ENCODE data around the gene PODXL2.

Gene PODXL2

DNA sequence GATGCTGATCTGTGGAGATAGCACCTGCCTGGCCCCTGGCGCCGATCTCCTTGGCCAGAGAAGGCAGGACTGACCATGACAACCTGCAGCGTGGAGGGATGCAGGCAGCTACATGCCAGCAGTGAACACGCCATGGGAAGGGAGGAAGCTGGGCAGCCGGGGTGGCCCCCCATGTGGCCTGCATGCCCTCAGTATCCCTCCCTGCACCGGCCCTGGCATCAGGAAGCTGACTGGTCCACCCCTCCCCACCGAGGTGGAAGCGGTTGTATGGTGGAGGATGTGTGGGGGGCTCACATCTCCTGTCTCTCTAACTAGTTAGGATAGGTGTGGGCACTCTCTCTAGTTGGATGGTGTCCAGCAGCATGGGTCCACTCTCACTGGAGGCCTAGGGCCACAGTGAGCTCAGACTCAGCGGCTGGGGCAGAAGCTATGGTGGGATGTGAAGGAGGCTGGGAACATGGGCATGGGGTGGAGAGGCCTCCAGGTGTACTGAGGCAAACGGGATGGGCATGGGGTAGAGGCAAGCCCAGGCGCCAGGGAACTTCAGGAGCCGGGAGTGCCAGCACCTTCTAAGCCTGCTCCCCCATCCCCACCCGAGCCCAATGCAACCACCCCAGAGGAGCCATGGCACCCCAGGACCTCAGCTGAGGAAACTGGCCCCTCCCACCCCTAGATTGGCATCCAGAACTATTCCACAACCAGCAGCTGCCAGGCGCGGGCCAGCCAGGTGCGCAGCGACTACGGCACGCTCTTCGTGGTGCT is 42.0 kb downstream of the PODXL2 start:
- Histone ChIP-seq H3K23ac (ENCODE audit: low read length) (no peak overlapping the region), H3K4me1 (ENCODE audit: control insufficient read depth in 1 of 2, insufficient read depth in 2 of 2, low read length in 2 of 2) (peaks cover 3 to 10% of the 10 kb centered on the region in 2 experiments), H3K9ac (ENCODE audit: low read length) (no peak overlapping the region), H3K4me2 (ENCODE audit: low read length) (no peak overlapping the region), H3K14ac (ENCODE audit: low read length) (no peak overlapping the region), H3K27me3 (ENCODE audit: insufficient read depth, low read length) (no peaks in the 10 kb centered on the region), H2BK5ac (ENCODE audit: low read depth, low read length, poor library complexity) (no peak overlapping the region), H3K9me3 (ENCODE audit: insufficient read depth, low read depth, low read length) (no peaks in the 10 kb centered on the region), H2AK5ac (ENCODE audit: low read length) (no peak overlapping the region), H3K27ac (ENCODE audit: low read depth, low read length) (no peak overlapping the region), H2AFZ (ENCODE audit: insufficient read depth, low read length, poor library complexity) (no peak overlapping the region), H4K91ac (ENCODE audit: low read depth, low read length) (no peak overlapping the region), H4K8ac (ENCODE audit: low read depth, low read length) (no peak overlapping the region), H2BK120ac (ENCODE audit: insufficient read depth, low read length, poor library complexity) (no peak overlapping the region), H3K79me2 (ENCODE audit: control insufficient read depth, insufficient read depth, low read length, poor library complexity) (no peaks in the 10 kb centered on the region), H4K12ac (ENCODE audit: low read depth, low read length) (no peak overlapping the region), H2BK12ac (ENCODE audit: low read length) (no peak overlapping the region), H3K4ac (ENCODE audit: low read depth, low read length) (no peak overlapping the region), H3K36me3 (ENCODE audit: control insufficient read depth in 1 of 2, insufficient read depth in 2 of 2, low read length in 2 of 2) (no peaks in the 10 kb centered on the region), H3K4me3 (ENCODE audit: low read depth, low read length) (no peak overlapping the region), H3K18ac (ENCODE audit: low read length) (no peak overlapping the region), H3K79me1 (ENCODE audit: low read length) (peaks cover 9% of the 10 kb centered on the region)
- WGBS (ENCODE audit: extremely low coverage, insufficient coverage, insufficient read length), result no CpG with 5 or more reads among the region's 20 CpGs
- no peak for DNase-seq

DNA sequence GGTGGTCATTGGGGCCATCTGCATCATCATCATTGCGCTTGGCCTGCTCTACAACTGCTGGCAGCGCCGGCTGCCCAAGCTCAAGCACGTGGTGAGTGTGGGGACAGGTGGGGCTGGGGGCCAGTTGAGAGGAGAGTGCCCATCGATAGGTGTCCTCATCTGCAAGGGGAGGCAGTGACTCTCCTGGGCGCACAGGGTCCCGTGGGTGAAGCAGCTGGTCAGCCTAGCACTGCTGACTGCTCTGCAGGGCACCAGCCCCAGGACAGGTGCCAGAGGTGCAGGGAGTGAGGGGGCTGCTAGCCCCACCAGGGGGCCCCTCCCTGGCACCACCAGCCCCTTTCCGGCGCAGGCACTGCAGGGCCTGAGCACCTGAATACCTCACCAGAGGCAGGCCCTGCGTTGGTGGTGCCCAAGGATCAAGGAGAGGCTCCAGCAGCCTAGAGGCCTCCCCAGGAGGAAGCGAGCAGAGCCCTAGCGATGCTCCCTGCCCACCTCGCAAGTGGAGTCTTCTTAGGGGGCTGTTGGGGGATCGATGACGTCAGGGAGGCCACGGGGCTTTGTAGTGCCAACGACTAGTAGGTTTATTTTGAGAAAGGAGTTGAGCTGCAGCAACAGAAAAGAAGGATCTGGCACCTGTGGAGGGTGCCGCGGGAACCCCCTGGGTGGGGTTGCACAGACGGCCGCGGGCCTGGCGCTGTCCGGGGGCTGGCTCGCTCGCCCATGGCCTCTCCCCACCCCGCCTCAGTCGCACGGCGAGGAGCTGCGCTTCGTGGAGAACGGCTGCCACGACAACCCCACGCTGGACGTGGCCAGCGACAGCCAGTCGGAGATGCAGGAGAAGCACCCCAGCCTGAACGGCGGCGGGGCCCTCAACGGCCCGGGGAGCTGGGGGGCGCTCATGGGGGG is 42.8 kb downstream of the PODXL2 start:
- Histone ChIP-seq H4K12ac (ENCODE audit: low read depth, low read length) (peak overlapping the region; percentile 33), H3K23ac (ENCODE audit: low read length) (no peak overlapping the region), H3K18ac (ENCODE audit: low read length) (peak overlapping the region; percentile 35), H3K4me1 (ENCODE audit: control insufficient read depth in 1 of 2, insufficient read depth in 2 of 2, low read length in 2 of 2) (peaks cover 5 to 10% of the 10 kb centered on the region in 2 experiments), H2AK5ac (ENCODE audit: low read length) (peak overlapping the region; percentile 20), H3K79me2 (ENCODE audit: control insufficient read depth, insufficient read depth, low read length, poor library complexity) (no peaks in the 10 kb centered on the region), H4K8ac (ENCODE audit: low read depth, low read length) (peak overlapping the region; percentile 94), H3K4me2 (ENCODE audit: low read length) (peak overlapping the region; percentile 79), H3K79me1 (ENCODE audit: low read length) (peaks cover 9% of the 10 kb centered on the region), H3K9me3 (ENCODE audit: insufficient read depth, low read depth, low read length) (no peaks in the 10 kb centered on the region), H2BK5ac (ENCODE audit: low read depth, low read length, poor library complexity) (peak overlapping the region; percentile 22), H2BK120ac (ENCODE audit: insufficient read depth, low read length, poor library complexity) (peak overlapping the region; percentile 36), H3K27ac (ENCODE audit: low read depth, low read length) (no peak overlapping the region), H3K27me3 (ENCODE audit: insufficient read depth, low read length) (no peaks in the 10 kb centered on the region), H3K36me3 (ENCODE audit: control insufficient read depth in 1 of 2, insufficient read depth in 2 of 2, low read length in 2 of 2) (no peaks in the 10 kb centered on the region), H3K4me3 (ENCODE audit: low read depth, low read length) (peak overlapping the region; percentile 65), H3K4ac (ENCODE audit: low read depth, low read length) (peak overlapping the region; percentile 22), H3K14ac (ENCODE audit: low read length) (peak overlapping the region; percentile 41), H3K9ac (ENCODE audit: low read length) (no peak overlapping the region), H2AFZ (ENCODE audit: insufficient read depth, low read length, poor library complexity) (no peak overlapping the region), H4K91ac (ENCODE audit: low read depth, low read length) (peak overlapping the region; percentile 60), H2BK12ac (ENCODE audit: low read length) (peak overlapping the region; percentile 3)
- no peak for DNase-seq
- WGBS (ENCODE audit: extremely low coverage, insufficient coverage, insufficient read length), result no CpG with 5 or more reads among the region's 44 CpGs

DNA sequence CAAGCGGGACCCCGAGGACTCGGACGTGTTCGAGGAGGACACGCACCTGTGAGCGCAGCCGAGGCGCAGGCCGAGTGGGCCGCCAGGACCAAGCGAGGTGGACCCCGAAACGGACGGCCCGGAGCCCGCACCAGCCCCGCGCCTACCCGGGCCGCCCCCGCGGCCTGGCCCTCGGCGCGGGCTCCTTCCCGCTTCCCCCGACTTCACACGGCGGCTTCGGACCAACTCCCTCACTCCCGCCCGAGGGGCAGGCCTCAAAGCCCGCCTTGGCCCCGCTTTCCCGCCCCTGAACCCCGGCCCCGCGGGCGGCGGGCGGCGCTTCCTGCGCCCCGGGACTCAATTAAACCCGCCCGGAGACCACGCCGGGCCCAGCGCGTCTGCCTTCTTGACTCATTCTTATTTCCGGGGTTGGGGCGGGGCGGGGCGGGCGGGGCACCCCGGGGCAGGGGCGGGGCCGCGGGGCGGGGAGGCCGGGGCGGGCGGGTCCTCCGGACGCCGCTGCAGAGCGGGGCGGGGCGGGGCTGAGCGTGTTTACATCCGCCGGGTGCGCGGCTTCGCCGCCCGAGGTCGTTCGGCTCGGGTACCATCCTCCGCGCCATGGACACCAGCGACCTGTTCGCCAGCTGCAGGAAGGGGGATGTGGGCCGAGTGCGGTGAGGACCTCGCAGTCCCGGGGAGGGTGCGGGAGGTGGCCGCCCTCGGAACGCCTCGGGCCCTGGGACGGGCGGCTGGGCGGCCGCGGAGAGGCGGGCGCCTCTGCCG is 43.6 kb downstream of the PODXL2 start, which contains the start of gene ABTB1:
Gene ABTB1, plus strand, starts transcription at position 524 of the 762 bp plus-strand sequence. Its CDS starts 74 bp downstream, at position 598.
- Histone ChIP-seq H3K4me2 (ENCODE audit: low read length) (peak within 1 kb of the TSS; percentile 87), H3K23ac (ENCODE audit: low read length) (no peak within 1 kb of the TSS), H2AK5ac (ENCODE audit: low read length) (peak within 1 kb of the TSS; percentile 20), H3K27me3 (ENCODE audit: insufficient read depth, low read length) (no peaks in the 10 kb centered on the region), H3K27ac (ENCODE audit: low read depth, low read length) (no peak within 1 kb of the TSS), H3K79me2 (ENCODE audit: control insufficient read depth, insufficient read depth, low read length, poor library complexity) (no peaks in the 10 kb centered on the region), H3K4me1 (ENCODE audit: control insufficient read depth in 1 of 2, insufficient read depth in 2 of 2, low read length in 2 of 2) (peaks cover 6 to 10% of the 10 kb centered on the region in 2 experiments), H2BK5ac (ENCODE audit: low read depth, low read length, poor library complexity) (peak within 1 kb of the TSS; percentile 22), H3K14ac (ENCODE audit: low read length) (peak within 1 kb of the TSS; percentile 41), H2BK12ac (ENCODE audit: low read length) (peak within 1 kb of the TSS; percentile 3), H3K36me3 (ENCODE audit: control insufficient read depth in 1 of 2, insufficient read depth in 2 of 2, low read length in 2 of 2) (no peaks in the 10 kb centered on the region), H2AFZ (ENCODE audit: insufficient read depth, low read length, poor library complexity) (peak within 1 kb of the TSS; percentile 75), H2BK120ac (ENCODE audit: insufficient read depth, low read length, poor library complexity) (peak within 1 kb of the TSS; percentile 36), H4K91ac (ENCODE audit: low read depth, low read length) (peak within 1 kb of the TSS; percentile 64), H3K4ac (ENCODE audit: low read depth, low read length) (peak within 1 kb of the TSS; percentile 22), H3K9me3 (ENCODE audit: insufficient read depth, low read depth, low read length) (no peaks in the 10 kb centered on the region), H3K18ac (ENCODE audit: low read length) (peak within 1 kb of the TSS; percentile 59), H3K9ac (ENCODE audit: low read length) (peak within 1 kb of the TSS; percentile 61), H4K8ac (ENCODE audit: low read depth, low read length) (peak within 1 kb of the TSS; percentile 94), H3K79me1 (ENCODE audit: low read length) (peaks cover 9% of the 10 kb centered on the region), H4K12ac (ENCODE audit: low read depth, low read length) (peak within 1 kb of the TSS; percentile 48), H3K4me3 (ENCODE audit: low read depth, low read length) (peak within 1 kb of the TSS; percentile 81)
- peak; percentile 65 to 73 for DNase-seq
- WGBS (ENCODE audit: extremely low coverage, insufficient coverage, insufficient read length), result no CpG with 5 or more reads among the region's 102 CpGs

Measured in trophoblast cell (in vitro differentiated cells and primary cell).